ENCODE results near the gene VNN1.

VNN1 gene

DNA sequence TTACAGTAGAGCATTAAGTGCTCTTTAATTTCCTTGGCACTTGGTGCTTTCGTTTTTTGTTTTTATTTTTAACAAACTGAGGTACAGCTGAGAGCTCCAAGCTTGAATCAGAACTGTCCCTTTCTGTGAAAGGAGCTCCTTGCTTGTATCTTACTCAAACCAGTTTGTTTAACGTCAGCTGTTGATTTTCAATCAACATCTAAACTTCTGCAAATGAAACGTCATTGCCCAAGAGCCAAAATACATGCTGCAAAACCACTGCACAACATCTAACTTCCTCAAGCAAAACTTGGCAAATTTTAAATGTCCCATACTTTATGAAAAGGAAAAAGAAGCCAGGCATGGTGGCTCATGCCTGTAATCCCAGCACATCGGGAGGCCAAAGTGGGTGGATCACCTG lies 28.6 kb upstream of the VNN1 start:
- Mint-ChIP-seq H3K36me3 (ENCODE audit: low read depth) (no peaks in the 10 kb centered on the region), H3K4me3 (no peak overlapping the region), H3K27ac (no peak overlapping the region), H3K4me1 (no peaks in the 10 kb centered on the region), H3K9me3 (peaks cover 3% of the 10 kb centered on the region), H3K27me3 (ENCODE audit: low read depth) (no peaks in the 10 kb centered on the region)
- TF ChIP-seq, protein P1, sequence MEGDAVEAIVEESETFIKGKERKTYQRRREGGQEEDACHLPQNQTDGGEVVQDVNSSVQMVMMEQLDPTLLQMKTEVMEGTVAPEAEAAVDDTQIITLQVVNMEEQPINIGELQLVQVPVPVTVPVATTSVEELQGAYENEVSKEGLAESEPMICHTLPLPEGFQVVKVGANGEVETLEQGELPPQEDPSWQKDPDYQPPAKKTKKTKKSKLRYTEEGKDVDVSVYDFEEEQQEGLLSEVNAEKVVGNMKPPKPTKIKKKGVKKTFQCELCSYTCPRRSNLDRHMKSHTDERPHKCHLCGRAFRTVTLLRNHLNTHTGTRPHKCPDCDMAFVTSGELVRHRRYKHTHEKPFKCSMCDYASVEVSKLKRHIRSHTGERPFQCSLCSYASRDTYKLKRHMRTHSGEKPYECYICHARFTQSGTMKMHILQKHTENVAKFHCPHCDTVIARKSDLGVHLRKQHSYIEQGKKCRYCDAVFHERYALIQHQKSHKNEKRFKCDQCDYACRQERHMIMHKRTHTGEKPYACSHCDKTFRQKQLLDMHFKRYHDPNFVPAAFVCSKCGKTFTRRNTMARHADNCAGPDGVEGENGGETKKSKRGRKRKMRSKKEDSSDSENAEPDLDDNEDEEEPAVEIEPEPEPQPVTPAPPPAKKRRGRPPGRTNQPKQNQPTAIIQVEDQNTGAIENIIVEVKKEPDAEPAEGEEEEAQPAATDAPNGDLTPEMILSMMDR (IDR thresholded peaks at IDR 0.05; ENCODE audit: unreplicated experiment in 3 of 3) = no peak

DNA sequence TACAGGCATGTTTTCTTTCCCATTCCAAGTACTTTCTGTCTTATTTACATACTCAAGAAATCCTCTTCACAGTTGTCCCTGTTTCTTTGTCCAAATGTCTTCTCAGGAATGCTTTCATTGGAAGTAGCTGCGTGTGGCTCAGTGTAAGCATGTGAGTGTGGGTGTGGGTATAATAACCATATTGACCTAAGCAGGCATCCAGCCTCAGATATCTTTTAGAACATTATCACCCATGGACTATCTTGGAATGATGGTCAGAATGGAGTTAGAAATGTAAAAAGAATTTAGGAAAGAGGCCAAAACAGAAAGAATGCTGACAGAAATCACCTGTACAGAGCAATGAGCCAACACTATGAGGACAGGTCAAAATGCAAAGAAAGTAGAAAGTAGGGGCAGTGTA lies 27.4 kb upstream of the VNN1 start:
- Mint-ChIP-seq H3K36me3 (ENCODE audit: low read depth) (no peaks in the 10 kb centered on the region), H3K27ac (no peak overlapping the region), H3K4me1 (no peaks in the 10 kb centered on the region), H3K9me3 (peaks cover 3% of the 10 kb centered on the region), H3K4me3 (no peak overlapping the region), H3K27me3 (ENCODE audit: low read depth) (no peaks in the 10 kb centered on the region)
- TF ChIP-seq, protein P1 (IDR thresholded peaks at IDR 0.05; ENCODE audit: unreplicated experiment in 3 of 3) = no peak

DNA sequence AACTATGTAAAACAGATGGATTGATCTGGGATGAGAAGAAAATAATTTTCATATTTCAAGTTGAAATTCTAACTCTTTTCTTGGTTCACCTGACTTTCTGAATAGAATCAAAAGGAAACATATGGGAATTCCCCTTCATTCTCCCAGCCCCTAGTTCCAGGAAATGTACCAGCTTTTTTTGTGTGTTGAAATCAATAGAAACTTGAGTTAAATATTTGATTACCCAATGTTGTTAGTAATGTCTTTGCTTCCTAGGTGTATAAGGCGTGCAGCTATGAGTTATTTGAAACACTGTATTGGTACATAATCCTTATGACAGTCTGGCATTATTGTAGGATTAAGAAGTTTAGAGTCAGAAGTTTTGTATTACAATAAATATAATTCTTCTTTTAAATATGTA lies 22.4 kb upstream of the VNN1 start:
- TF ChIP-seq, protein P1 (IDR thresholded peaks at IDR 0.05; ENCODE audit: unreplicated experiment in 3 of 3) = no peak
- Mint-ChIP-seq H3K36me3 (ENCODE audit: low read depth) (no peaks in the 10 kb centered on the region), H3K4me3 (no peak overlapping the region), H3K27ac (no peak overlapping the region), H3K27me3 (ENCODE audit: low read depth) (no peaks in the 10 kb centered on the region), H3K9me3 (peaks cover 2% of the 10 kb centered on the region), H3K4me1 (no peaks in the 10 kb centered on the region)

DNA sequence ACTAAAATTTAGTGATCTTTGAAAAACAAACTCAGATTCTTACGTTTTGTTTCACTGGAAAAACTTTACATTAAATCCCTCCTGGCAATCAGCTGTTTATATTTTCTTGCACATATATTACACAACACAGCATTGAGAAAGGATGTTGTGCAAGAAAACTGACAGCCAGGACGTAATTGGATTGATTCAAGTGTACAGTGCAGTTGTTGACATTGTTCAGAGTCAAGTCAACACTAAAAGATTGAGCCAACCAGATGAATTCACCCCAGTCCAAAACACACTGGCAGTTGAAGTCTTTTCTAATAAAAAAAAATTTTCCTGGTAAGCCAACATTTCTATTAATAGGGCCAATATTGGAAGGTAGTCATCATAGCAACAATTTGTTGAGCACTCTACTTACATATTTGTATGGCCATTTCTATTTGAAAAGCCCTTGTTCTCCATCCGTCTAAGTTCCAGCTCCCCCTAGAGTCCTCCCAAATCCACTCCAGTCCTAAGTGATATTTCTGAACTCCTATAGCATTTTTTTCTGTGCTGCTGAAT lies 20.9 kb upstream of the VNN1 start:
- Mint-ChIP-seq H3K27ac (no peak overlapping the region), H3K4me3 (no peak overlapping the region), H3K4me1 (no peaks in the 10 kb centered on the region), H3K9me3 (no peaks in the 10 kb centered on the region), H3K27me3 (ENCODE audit: low read depth) (no peaks in the 10 kb centered on the region), H3K36me3 (ENCODE audit: low read depth) (no peaks in the 10 kb centered on the region)
- TF ChIP-seq, protein P1 (IDR thresholded peaks at IDR 0.05; ENCODE audit: unreplicated experiment in 3 of 3) = no peak

DNA sequence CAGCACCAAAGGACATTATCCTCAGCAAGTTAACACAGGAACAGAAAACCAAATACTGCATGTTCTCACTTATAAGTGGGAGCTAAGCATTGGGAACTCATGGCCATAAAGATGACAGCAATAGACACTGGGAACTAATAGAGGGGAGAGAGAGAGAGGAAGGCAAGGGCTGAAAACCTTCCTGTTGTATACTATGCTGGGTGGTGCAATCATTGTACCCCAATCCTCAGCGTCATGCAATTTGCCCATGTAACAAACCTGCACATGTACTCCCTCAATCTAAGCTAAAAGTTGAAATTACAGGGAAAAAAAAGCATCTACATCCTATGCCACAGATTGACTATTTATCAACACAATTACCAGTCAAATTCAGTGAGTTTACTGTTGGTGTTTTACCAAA lies 20.0 kb upstream of the VNN1 start:
- no peak overlapping the region for H3K27ac Mint-ChIP-seq
- H3K36me3 Mint-ChIP-seq (ENCODE audit: low read depth) = no peaks in the 10 kb centered on the region
- no peaks in the 10 kb centered on the region for H3K27me3 Mint-ChIP-seq (ENCODE audit: low read depth)
- H3K9me3 Mint-ChIP-seq = no peaks in the 10 kb centered on the region
- TF ChIP-seq, protein P1 (IDR thresholded peaks at IDR 0.05; ENCODE audit: unreplicated experiment in 3 of 3) = no peak
- no peaks in the 10 kb centered on the region for H3K4me1 Mint-ChIP-seq
- no peak overlapping the region for H3K4me3 Mint-ChIP-seq

DNA sequence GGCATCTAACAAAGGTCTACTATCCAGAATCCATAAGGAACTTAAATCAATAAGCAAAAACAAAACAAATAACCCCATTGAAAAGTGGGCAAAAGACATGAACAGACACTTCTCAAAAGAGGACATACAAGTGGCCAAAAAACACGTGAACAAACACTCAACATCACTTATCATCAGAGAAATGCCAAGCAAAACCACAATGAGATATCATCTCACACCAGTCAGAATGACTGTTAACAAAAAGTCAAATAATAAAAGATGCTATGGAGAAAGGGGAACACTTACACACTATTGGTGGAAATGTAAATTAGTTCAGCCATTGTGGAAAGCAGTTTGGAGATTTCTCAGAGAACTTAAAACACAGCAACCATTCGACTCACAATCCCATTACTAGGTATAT lies 19.4 kb upstream of the VNN1 start:
- Mint-ChIP-seq H3K36me3 (ENCODE audit: low read depth) (no peaks in the 10 kb centered on the region), H3K4me3 (no peak overlapping the region), H3K4me1 (no peaks in the 10 kb centered on the region), H3K27ac (no peak overlapping the region), H3K9me3 (no peaks in the 10 kb centered on the region), H3K27me3 (ENCODE audit: low read depth) (no peaks in the 10 kb centered on the region)
- TF ChIP-seq, protein P1 (IDR thresholded peaks at IDR 0.05; ENCODE audit: unreplicated experiment in 3 of 3) = no peak

All from nephron (organoid).